CD4-positive, alpha-beta T cell treated with Interleukin-4 for 1 hour (primary cell): ENCODE results near the gene ZNF534.
"Not testable (repeated sequence)": the region's sequence is repeated elsewhere in the genome, so short reads cannot be mapped to it uniquely, and the experiment has no call there.

Experiments used
- DNase-seq, 2 donors: peaks; one replicate each; pipeline ENCODE4 v3.0.0-alpha.2; 2020 to 2022

ZNF534 gene

DNA sequence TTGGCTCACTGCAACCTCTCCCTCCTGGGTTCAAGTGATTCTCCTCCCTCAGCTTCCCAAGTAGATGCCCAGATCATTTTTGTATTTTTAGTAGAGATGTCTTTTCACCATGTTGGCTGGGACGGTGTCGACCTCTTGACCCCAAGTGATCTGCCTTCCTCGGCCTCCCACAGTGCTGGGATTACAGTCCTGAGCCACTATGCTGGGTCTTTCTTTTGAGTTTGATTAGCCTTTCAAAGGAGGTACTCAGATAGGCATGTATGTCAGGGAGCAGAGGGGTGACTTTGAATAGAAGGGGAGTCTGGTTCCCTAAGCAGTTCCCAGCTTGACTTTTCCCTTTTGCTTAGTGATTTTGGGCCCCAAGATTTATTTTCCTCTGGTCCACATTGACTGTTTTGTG lies 71.5 kb downstream of the ZNF534 start:
- not testable (repeated sequence) for DNase-seq

DNA sequence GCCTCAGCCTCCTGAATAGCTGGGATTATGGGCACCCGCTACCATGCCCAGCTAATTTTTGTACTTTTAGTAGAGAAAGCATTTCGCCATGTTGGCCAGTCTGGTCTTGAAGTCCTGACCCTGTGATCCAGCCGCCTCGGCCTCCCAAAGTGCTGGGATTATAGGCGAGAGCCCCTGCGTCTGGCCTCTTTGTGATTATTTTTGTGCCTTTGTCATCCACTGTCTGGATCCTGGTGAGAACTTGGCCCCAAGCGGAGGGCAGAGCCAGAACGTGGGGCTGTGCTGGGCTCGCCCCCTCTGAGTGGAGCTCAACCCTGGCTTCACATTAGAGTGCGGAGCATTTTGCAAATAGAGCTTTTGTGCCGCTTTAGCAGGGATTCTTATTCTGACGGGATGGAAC lies 72.0 kb downstream of the ZNF534 start:
- DNase-seq, result not testable (repeated sequence)
